NCI-H748 (cell line): ENCODE data around the gene FAM90A26.
"Not testable (repeated sequence)": the region's sequence is repeated elsewhere in the genome, so short reads cannot be mapped to it uniquely, and the experiment has no call there.

Source experiments
- DNase-seq: peaks from one replicate; lab custom pipeline; 2025; ENCODE audit not compliant: unreplicated experiment; lab: John Stamatoyannopoulos, UW

FAM90A26 gene, protein sequence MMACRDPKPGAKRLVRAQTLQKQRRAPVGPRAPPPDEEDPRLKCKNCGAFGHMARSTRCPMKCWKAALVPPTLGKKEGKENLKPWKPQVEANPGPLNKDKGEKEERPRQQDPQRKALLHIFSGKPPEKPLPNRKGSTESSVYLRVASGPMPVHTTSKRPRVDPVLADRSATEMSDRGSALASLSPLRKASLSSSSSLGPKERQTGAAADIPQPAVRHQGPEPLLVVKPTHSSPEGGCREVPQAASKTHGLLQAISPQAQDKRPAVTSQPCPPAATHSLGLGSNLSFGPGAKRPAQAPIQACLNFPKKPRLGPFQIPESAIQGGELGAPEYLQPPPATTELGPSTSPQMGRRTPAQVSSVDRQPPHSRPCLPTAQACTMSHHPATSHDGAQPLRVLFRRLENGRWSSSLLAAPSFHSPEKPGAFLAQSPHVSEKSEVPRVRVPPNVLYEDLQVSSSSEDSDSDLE

GRCh38 chr4:9169791-9170459 is at the start of gene FAM90A26:
TSS of gene FAM90A26 (plus strand) at chr4:9170409. CDS start at chr4:9173173, 2,764 bp downstream.
- DNase-seq, result not testable (repeated sequence)

DNA sequence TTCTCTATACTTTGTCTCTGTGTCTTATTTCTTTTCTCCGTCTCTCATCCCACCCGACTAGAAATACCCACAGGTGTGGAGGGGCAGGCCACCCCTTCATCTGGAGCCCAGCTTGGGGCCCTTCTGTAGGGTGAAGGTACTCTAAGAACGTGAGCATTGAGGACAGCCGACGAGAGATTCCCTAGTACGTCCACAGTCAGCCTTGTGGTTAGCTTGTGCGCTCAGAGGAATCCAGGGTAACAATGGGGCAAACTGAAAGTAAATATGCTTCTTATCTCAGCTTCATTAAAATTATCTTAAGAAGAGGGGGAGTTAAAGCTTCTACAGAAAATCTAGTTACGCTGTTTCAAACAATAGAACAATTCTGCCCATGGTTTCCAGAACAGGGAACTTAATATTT is 47.5 kb upstream of the FAM90A26 start:
- not testable (repeated sequence) for DNase-seq

DNA sequence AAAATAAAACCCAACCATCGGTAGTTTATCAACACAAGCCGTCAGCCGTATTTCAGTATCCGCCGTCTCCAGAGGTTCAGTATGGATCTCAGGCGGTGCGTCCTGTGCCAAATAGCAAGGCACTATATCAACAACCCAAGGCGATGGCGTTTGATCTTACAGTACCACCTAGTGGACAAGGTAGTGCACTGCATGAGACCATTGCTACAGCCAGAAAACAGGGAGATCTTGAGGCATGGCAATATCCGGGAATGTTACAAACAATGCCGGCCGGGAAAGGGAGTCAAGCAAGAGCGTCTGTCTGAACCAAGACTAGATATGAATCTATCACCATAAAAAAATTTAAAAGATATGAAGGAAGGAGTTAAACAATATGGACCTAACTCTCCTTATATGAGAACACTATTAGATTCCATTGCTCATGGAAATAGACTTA is 46.6 kb upstream of the FAM90A26 start:
- DNase-seq, result not testable (repeated sequence)

- not testable (repeated sequence) for DNase-seq
Measured at GRCh38 chr4:9125601-9126161, 44.5 kb upstream of the FAM90A26 start.

GRCh38 chr4:9131420-9131819 is 38.8 kb upstream of the FAM90A26 start:
- DNase-seq, result not testable (repeated sequence)

DNA sequence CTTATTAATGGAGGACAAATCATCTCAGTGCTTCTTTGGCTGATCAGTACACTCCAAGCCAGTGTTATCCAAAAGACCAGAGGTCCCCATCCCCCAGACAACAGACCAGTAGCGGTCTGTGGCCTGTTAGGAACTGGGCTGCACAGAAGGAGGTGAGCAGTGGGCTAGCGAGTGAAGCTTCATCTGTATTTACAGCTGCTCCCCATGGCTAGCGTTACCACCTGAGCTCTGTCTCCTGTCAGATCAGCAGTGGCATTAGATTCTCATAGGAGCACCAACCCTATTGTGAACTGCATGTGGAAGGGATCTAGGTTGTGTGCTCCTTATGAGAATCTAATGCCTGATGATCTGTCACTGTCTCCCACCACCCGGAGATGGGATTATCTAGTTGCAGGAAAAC is 37.4 kb upstream of the FAM90A26 start:
- not testable (repeated sequence) for DNase-seq

DNA sequence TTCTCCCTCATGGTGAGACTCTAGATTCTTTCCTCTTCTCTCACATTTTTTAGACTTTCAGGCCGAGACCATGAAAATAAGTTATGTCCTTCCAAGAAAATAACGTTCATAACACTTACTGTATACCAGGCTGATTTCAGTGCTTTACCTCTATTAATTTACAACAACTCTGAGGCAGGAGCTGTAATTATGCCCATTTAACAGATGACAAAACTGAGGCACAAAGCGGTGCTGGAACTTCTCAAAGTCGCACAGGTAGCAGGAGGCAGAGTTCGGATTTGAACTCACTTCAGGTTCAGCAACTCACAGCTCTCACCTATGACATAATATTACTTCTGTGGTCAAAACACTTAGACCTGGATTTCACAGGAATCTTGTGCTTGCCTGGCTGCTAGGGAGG is 36.2 kb upstream of the FAM90A26 start:
- not testable (repeated sequence) for DNase-seq

- peak; percentile 6 for DNase-seq
Measured at GRCh38 chr4:9134556-9134955, 35.7 kb upstream of the FAM90A26 start.

DNA sequence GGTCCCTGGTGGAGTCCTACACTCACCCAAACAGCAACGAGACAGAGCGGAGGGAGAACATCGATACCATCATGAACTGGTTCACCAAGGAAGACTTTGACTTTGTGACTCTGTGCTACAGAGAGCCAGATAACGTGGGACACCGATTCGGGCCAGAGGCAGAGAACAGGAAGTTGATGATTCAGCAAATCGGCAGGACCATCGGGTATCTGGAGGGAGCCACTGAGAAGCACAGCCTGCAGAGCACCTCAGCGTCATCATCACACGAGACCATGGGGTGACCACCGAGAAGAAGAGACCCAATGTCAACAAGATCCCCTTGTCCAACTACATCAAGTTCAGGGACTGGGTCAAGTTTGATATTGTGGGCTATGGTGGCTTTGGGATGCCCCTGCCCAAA is 29.2 kb upstream of the FAM90A26 start:
- not testable (repeated sequence) for DNase-seq

- DNase-seq, result not testable (repeated sequence)
Measured at GRCh38 chr4:9142786-9143185, 27.4 kb upstream of the FAM90A26 start.

- no peak for DNase-seq
Measured at GRCh38 chr4:9143421-9144080, 26.7 kb upstream of the FAM90A26 start.

GRCh38 chr4:9146967-9147366 is 23.2 kb upstream of the FAM90A26 start:
- no peak for DNase-seq

DNA sequence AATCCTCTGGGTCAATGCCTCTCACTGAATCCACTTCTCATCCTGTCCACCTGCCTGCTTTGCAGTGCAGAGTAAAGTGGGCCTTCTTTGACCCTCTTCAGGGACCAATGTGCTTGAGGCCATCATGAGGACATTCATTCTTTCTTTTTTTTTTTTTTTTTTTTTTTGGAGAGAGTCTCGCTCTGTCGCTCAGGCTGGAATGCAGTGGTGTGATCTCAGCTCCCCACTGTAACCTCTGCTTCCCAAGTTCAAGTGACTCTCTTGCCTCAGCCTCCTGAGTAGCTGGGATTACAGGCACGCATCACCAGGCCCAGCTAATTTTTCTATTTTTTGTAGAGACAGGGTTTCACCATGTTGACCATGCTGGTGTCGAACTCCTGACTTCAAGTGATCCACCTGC is 22.8 kb upstream of the FAM90A26 start:
- DNase-seq, result not testable (repeated sequence)

DNA sequence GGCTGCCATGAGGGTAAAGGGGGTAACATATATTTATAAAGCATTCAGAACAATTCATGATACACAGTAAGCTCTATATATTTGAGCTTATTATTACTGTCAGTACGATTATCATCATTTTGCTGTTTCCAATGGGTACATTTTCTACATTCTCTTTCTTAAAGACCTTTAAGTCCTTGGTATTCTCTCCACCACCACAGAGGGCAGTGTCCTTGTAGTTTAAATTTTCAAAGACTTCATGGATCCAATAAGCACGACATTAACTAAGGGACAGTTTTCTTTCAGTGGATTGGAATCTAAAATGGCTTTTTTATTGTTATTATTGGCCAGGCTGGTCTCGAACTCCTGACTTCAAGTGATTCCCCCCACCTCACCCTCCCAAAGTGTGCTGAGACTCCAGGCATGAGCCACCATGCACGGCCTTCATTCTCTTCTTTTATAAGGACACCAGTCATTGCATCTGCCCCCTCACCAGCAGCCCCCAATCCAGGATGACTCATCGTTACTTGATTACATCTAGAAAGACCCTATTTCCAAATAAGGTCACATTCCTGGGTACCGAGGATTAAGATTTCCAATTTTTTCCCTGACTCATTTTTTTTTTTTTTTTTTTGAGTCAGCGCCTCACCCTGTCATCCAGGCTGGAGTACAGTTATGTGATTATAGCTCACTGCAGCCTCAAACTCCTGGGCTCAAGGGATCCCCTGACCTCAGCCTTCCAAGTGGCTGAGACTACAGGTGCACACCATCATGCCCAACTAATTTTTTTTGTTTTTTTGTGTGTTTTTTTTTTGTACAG is 21.4 kb upstream of the FAM90A26 start:
- not testable (repeated sequence) for DNase-seq

DNA sequence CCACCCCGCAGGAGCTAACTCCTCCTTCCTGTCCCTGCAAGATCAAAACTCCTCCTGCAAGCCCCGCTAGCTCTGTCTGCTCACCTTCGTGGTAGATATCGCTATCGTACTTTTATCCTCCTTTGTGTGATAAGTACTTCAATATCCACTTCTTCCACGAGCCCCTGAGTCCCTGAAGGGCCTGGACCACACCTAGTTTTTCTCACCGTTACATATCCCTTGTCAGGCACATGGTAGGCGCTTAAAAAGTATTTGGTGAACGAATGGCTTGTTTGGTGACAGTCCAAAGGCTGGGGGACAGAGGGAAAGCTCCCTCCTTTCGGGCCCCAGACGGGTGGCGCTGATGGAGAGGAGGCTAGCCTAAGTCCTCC is 18.4 kb upstream of the FAM90A26 start:
- not testable (repeated sequence) for DNase-seq

DNA sequence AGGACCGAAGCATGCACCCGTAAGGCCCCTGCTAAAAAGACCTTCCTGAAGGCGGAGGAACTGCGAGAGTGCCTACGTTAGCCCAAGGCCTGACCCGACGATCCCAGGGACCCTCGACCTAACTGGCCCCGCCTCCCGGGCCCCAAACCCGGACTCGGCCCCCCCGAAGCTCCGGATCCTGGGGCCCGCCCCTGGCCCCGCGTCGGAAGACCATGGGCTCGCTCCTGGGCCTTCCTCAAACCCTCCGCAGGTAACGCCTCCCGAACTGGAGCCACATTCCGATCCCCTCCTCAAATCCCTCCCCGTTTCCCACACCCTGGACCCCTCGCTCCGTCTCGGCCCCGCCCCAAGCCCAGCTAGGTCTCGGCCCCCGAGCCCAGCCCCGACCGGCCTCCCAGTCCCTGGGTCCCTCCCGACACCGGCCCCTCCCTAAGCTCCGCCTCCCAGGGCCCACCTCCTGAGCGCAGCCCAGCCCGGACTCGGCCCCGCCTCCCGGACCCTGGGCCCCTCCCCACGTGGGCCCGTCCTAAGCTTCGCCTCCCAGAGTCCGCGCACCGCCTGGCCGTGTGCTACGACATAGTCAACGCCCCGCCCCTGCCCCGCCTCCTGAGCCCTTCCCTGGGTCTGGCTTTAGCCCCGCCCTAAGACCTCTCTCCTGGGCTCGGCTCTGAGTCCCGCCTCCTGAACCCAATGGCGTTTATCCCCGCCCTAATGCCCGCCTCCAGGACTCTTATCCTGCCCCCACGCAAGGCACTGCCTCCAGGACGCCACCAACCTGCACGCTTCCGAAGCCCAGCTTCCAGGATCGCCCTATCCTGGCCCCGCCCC is 17.8 kb upstream of the FAM90A26 start:
- peak; percentile 64 for DNase-seq

DNA sequence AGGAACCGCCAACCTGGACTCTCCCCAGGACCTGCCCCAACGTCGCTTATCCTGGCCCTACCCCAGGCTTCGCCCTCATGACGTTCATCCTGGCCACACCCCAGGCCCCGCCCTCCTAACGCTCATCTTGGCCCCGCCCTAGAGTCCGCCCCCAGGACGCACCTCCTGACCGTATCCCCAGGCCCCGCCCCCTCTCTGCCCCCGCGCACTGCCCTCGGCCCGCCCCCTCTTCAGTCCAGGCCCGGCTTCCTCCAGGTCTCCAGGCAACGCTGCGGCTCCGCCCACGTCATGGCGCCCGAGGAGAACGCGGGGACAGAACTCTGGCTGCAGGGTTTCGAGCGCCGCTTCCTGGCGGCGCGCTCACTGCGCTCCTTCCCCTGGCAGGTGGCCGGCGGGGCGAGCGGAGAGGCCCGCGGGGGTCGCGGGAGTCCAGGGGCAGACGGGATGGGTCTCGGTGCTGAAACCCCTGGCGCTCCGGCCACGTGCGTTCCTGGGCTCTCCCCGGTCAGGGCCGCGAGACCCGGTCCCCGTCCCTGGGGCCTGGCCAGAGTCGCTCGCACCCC is 17.1 kb upstream of the FAM90A26 start:
- DNase-seq, result peak; percentile 93

DNA sequence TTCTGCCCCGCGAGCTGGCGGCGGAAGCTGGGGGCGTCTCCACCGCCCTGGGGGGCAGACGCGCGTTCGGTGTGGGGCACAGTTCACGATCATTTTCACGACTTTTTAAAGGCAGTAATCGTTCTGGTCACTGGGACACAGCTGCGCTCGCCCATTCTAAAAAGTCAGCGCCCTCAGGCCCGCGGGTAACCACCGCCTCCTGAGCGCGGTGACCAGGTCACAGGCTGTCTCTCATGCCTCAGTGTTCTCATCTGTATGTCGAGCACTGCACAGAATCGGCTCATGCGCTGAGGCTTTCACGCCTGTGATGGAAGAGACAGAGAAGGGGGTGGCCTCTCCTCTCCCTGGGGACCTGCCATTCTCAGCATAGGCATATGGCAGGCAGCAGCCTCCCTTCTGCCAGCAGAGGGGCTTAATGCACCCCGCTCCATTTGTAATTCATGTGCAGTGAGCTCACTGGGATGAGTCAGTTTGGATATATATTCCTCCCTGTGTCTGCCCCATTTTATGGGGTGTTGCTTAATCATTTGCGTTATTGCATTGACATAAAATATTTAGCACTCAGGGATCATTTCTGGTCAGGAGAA is 16.5 kb upstream of the FAM90A26 start:
- not testable (repeated sequence) for DNase-seq
